Coronary artery (tissue), 2 donors: ENCODE data around the gene ASIC2.

Source experiments
- DNase-seq: peaks from one replicate; pipeline ENCODE4 v3.0.0-alpha.2; 2017; ENCODE audit warnings: low spot score
- H3K27ac ChIP-seq, 2 donors: fragments of 200-600 bp; sonication (generic); one replicate each; pipeline ENCODE4 v1.5.1; 2016 to 2019
- H3K4me3 ChIP-seq: fragments of 200-600 bp; sonication (generic); 2 replicates; pipeline ENCODE4 v1.5.1; 2016; ENCODE audit warnings: mild to moderate bottlenecking, moderate library complexity
- CTCF ChIP-seq: fragments of 200-600 bp; sonication (generic); IDR thresholded peaks from one replicate; pipeline ENCODE4 v1.5.1; 2019; ENCODE audit warnings: antibody characterized with exemption

The ASIC2 gene

GRCh38 chr17:33225994-33226393 is 67.1 kb downstream of the ASIC2 start:
- DNase-seq, result no peak
- Histone ChIP-seq H3K4me3 (no peak overlapping the region), H3K27ac (no peak overlapping the region)
- no peak for TF ChIP-seq CTCF

DNA sequence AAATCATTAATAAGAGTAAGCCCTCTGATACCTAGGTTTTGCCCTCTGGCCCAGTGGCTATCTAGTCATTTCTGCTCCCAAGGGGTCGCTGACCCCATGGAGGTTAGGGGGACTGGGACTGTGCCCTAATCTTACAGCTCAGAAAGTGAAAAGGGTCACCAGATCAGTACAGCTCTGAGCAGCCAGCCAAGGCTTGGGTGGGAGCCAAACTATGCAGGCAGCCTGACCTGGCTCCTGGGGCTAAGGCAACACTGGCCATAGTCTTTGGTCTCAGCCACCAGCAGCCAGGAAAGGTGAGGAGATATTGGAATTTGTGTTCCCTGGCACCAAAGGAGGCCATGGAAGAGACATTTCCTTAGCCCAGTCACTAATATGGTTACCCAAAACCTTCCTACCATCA is 67.6 kb downstream of the ASIC2 start:
- Histone ChIP-seq H3K4me3 (no peak overlapping the region), H3K27ac (no peak overlapping the region)
- DNase-seq, result no peak
- no peak for TF ChIP-seq CTCF

DNA sequence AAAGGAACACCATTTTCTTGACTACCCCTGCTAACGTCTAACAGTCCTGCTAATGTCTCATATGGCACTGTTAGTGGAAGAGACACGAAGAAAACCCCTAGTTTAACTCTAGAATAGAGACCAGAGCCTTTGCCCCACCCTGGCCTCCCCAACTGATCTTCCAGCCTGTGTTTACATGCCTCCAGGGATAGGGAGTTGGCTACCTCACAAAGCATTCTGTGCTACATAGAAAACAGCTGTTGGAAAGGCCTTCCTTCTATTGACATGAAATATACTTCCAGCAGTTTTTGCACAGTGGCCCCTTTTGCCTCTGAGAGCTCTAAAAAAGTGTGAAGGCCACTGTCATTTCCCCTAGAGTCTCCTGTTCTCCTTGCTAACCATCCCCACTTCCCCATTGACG is 73.1 kb downstream of the ASIC2 start:
- no peak overlapping the region for H3K4me3 ChIP-seq
- TF ChIP-seq CTCF, result no peak
- no peak for DNase-seq
- no peak overlapping the region for H3K27ac ChIP-seq

DNA sequence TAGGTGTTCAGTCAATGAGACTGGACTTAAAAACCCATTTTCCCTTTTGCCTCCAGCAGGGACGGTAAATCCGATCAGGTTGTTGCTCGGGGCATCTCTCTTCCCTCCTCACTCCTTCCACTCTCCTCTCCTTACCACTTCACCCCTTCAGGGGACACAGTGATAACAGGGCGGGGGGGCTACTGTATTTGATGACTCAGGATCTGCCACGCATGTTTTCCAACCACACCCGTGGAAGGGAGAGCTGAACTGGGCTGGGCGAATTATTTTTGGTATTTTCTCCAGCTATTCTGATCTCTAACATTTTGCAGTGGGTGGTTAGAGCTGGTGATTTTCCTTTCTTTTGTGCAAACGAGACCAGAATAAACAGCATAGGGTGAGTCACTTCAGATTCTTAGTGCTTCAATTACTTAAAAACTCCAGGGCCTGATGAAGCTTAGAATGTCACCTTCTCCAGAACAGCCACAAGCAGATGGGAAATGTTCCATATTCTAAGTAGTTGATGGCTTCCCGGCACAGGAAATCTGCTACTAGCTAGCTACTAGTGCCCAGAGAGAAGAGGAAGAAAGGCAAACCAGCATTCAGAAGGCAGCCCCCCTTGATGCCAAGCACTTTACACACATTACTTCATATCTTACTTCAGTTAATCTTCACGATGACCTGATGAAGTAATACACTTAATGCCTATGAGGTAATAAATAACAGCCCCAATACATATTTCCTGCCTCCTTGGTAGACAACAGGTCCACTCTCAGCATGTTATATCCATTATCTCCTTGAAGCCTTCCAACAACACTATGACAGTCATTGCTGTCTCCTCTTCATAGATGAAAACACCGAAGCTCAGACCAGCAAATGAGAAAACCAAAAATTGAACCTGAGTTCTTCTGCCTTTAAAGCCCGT is 74.1 kb downstream of the ASIC2 start:
- peak overlapping the region in 1 of 2 donors; percentile 64 for H3K27ac ChIP-seq
- no peak for TF ChIP-seq CTCF
- no peak for DNase-seq
- H3K4me3 ChIP-seq, result no peak overlapping the region

- DNase-seq, result no peak
- Histone ChIP-seq H3K4me3 (no peak overlapping the region), H3K27ac (no peak overlapping the region)
- TF ChIP-seq CTCF, result no peak
Measured at GRCh38 chr17:33217891-33218290, 75.2 kb downstream of the ASIC2 start.

DNA sequence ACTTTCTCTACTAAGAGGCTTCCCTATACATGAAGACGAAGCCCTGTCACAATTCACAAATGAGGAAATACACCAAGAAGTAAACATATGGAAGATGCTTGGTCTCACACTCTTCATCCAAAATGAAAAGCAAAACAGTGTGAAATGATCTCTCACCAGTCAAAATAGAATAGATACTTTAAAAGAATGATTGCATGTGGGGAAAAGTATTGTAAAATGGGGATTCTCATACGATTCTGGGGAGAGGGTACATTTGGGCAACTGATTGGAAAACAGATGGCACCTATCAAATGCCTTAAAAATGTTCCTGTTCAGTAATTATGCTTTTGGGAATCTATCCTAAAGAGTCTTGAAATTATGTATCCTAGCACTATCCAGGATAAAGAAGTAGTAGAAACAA is 78.1 kb downstream of the ASIC2 start:
- no peak overlapping the region for H3K4me3 ChIP-seq
- no peak for DNase-seq
- TF ChIP-seq CTCF, result no peak
- no peak overlapping the region for H3K27ac ChIP-seq

- H3K4me3 ChIP-seq, result no peak overlapping the region
- no peak for DNase-seq
- H3K27ac ChIP-seq, result no peak overlapping the region
- no peak for TF ChIP-seq CTCF
Measured at GRCh38 chr17:33210285-33210684, 82.8 kb downstream of the ASIC2 start.
